Stimulated activated CD8-positive, alpha-beta memory T cell treated with anti-CD3 and anti-CD28 coated beads, Interleukin-15, amount 100 ng/mL, for 48 hours (primary cell): ENCODE measurements around the gene CCL23.
"Not testable (repeated sequence)": the region's sequence is repeated elsewhere in the genome, so short reads cannot be mapped to it uniquely, and the experiment has no call there.

Experiments
- DNase-seq, 2 donors: peaks; one replicate each; pipeline ENCODE4 v3.0.0-alpha.2; 2020; ENCODE audit warnings: low read depth in 2 of 2

Gene CCL23

GRCh38 chr17:36004594-36005108, 13.1 kb downstream of the CCL23 start:
- DNase-seq: no peak

- DNase-seq: no peak
Observed at GRCh38 chr17:36002631-36003030, 15.1 kb downstream of the CCL23 start.

GRCh38 chr17:36001862-36002603, 15.7 kb downstream of the CCL23 start:
- DNase-seq: no peak

DNA sequence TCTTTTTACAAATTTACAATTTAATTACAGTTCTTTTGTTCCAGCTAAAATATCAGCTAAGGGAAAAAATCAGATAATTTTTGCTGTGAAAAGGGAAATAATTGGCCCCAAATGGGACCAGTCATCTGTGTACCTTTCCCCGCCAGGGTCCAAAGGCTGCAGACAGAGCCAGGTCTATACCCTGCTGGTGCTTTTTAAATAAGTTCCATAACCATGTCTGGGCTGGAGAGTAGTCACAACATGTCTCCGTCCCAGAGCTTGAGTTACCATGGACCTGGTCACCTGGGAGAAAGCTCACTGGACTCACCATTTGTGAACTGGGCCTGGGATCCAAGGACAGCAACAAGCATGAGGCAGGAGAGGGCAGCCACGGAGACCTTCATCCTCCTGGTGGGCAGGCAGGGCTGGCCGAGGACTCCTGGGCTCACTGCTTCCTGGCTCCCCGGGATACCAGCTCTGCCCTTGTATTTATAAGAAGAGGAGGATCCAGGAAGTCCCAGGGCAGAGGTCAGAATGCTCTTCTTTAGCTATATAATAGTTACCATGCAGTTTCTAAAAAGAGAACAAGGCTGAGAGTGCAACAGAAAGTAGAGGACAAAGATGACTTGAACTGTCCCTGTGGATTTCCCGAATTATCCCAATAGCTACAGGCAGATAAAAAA, 16.5 kb downstream of the CCL23 start, which contains the start of gene CCL15:
Gene CCL15 (minus strand): TSS at position 444 of the 662 bp plus-strand sequence. CDS start 61 bp downstream, at position 383.
- DNase-seq: no peak

- no peak for DNase-seq
Observed at GRCh38 chr17:36000732-36001109, 17.1 kb downstream of the CCL23 start.

DNA sequence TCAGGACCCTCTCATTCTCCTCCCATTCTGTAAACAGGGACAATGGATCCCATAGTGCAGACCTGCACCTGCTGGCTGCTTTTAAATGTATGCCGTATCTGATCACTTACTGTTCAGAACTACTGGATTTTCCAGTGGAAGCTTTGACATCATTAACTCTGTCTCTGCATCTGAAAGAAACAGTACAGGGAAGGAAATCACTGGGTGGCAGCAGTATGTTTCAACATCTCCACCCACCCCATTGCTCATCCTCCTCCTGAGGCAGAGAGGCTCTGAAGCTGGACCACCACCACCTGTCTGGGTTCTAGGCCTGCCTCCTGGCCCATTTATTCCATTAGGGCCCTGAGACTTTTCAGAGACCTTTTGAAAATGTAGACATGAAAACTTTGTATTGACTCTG, 19.0 kb downstream of the CCL23 start:
- no peak for DNase-seq

GRCh38 chr17:35998018-35998545, 19.7 kb downstream of the CCL23 start:
- no peak for DNase-seq

- DNase-seq: not testable (repeated sequence)
Observed at GRCh38 chr17:35995346-35995745, 22.4 kb downstream of the CCL23 start.

DNA sequence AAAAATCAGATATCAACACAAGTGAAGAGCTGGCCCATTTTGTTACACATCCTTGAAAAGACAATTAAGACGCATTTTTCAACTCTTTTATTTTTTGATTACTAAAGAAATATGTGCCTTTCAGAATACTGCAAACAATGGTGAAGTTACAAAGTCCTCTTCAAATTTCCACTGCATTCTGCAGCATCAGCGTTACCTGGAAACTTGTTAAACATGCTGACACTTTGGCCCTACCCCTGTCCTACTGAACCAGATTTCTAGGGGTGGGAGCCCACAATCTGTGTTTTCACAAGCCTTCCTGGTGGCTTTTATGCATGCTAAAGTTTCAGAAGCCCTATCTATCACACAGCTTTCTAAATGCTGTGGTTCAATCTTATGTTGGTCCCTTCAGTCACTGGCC, 26.7 kb downstream of the CCL23 start:
- no peak for DNase-seq

DNA sequence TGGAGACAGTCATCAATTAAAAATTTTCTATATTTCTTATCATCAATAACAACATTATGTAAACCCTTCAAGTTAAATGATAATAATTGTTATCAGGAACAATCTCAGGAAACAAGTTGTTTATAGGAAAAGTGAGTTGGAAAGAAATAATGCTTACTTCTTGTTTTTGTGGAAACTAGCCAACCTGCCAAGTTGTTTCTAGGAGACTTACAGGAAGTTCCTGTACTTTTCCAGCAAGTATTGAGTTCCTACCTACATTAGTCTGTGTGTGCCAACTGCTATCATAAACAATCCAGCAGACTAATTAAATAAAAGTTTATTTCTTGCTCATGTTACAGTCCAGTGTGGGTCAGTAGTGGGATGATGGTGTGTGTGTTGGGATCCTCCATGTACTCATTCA, 29.6 kb downstream of the CCL23 start:
- DNase-seq: no peak

- no peak for DNase-seq
Observed at GRCh38 chr17:35986643-35987042, 31.1 kb downstream of the CCL23 start, which contains the start of gene CCL14. Gene CCL14 (minus strand): TSS chr17:35986729. CDS start chr17:35986649, 80 bp downstream.

DNA sequence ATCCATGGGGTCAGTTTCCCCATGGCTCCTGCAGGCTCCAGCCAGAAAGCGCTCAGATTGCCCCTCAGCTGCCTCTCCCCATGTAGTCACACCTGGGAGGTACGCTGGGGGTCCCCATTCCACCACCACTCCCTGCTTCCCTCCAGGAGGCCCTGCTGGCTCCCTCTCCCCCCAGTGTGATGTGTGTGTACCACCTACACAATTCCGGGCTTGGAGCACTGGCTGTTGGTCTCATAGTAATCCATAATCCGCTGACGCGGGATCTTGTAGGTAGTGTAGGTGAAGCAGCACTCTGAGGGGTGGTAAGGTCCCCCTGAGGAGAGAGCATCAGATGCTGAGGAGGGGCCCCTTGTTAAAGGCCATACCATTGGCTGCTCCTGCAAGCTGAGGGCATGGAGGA, 33.6 kb downstream of the CCL23 start:
- DNase-seq: no peak

- DNase-seq: no peak
Observed at GRCh38 chr17:35982409-35983191, 35.2 kb downstream of the CCL23 start.

- no peak for DNase-seq
Observed at GRCh38 chr17:35981908-35982330, 35.9 kb downstream of the CCL23 start.

DNA sequence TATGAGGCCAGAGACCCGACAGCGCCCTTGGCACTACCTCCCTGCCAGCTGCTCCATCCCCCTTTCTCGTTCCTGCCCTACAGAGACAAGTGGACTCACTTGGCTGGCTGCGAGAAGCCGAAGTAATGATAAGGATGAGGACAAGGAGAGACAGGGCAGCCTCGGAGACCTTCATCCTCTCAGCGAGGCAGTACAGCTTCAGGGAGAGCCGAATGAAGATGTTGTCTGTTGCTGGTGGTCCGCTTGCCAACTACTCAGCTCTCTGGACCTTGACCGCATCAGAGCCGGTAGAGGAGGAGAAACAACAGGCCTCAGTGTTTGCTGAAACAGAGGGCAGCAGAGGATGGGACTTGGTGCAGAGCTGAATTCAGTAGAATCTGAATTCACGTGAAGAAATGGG, 36.5 kb downstream of the CCL23 start, which contains the start of gene CCL16:
Gene CCL16 (minus strand): TSS at position 252 of the 400 bp plus-strand sequence. CDS start 77 bp downstream, at position 175.
- DNase-seq: no peak

- no peak for DNase-seq
Observed at GRCh38 chr17:35978346-35978745, 39.4 kb downstream of the CCL23 start.

- no peak for DNase-seq
Observed at GRCh38 chr17:35977509-35977908, 40.3 kb downstream of the CCL23 start.

DNA sequence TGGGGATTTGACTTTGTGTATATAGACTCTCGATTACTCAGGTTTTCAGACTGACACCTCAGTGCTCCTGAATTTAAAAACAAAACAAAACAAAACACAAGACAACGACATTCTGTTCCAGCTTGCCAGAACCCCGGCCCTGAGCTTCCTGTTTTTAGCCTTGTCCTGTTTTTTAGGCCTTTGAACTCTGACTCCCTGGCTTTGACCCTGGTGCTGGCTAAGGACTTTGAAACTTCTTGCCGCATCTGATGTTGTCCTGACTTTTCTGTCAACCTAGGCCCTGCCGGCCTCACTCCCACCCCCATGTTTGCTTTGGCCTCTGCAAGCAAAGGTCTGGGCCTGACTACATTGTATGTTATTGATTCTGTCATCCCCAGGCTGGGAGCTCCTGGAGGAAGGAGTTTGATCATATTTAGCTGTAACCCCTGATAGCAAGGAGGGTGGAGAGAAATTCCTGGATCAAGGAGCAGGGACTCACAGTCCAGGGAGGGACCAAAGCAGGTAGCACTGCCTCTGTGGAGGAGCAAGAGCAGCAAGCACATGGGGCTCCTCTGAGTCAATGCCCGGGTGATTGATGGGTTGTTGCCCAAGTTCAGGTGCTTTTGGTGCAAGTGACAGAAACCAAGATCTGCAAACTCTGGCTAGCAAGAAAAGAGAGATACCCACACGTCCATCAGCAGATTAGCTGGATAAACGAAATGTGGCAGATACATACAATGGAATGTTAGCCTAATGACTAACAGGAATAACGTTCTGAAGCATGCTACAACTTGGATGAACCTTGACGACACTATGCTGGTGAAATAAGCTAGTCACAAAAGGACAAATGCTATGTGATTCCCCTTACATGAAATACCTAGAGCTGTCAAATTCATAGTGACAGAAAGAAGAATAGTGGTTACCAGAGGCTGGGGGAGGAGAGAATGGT, 44.2 kb downstream of the CCL23 start:
- no peak for DNase-seq

DNA sequence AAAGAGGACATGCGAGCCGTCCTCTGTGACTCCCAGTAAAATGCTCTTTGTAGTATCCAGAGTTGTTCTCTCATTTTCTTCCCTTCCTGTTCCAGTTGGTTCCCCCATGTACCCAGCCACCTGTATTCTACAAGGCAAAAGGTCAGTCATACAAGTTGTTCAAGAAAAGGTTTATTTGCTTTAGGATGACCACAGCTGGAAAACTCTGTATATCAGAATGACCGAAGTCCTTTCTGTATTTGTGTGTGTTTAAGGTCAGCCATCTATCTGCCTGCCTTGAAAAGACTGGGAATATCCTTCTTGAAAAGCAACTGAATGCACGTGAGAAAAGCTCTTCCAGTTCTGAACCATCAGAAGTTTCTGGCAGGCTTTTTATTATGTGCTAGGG, 44.8 kb downstream of the CCL23 start:
- no peak for DNase-seq

GRCh38 chr17:35972535-35972934, 45.2 kb downstream of the CCL23 start:
- DNase-seq: no peak

DNA sequence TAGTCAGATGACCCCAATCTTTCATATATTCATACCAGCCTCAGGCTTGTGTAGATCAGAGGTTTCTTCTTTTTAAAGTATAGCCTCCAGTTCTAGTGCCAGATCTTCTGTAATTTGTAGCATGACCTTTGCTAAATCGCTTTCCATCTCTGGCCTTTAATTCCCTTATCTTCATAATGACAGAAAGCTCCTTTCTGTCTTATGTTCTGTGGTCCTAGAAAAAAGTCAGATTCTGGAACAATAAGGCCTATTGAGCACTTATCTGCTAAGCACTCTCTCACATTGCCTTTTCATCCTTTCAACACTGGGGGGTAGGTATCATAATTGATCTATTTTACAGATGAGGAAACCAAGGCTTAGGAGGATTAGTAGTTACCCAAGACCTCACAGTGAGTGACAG, 45.7 kb downstream of the CCL23 start:
- DNase-seq: no peak
